Stomach (tissue), 4 donors: ENCODE results near the gene CEP112.

Source experiments
- CTCF ChIP-seq, 7 experiments: fragments of 450-650 bp in 4 of 7; fragments of 200-600 bp in 3 of 7; sonication (generic) in 3 of 7; IDR thresholded peaks; one replicate each; pipeline ENCODE4 v1.5.1; 2016 to 2019; ENCODE audit warnings: antibody characterized with exemption in 7 of 7, control low read depth in 2 of 7, mild to moderate bottlenecking in 1 of 7
- POLR2AphosphoS5 ChIP-seq, 3 donors: sonication (generic); formaldehyde crosslinking; IDR thresholded peaks; one replicate each; pipeline ENCODE4 v1.6.1; 2016; ENCODE audit warnings: antibody characterized with exemption in 3 of 3

- TF ChIP-seq CTCF (IDR thresholded peaks at IDR 0.05) (no peak), POLR2AphosphoS5 (IDR thresholded peaks at IDR 0.05) (no peak)
These were observed 166.4 kb downstream of the CEP112 start for GRCh38 chr17:66025551-66025950.
